ENCODE results near the gene CAPN13.

Gene CAPN13

DNA sequence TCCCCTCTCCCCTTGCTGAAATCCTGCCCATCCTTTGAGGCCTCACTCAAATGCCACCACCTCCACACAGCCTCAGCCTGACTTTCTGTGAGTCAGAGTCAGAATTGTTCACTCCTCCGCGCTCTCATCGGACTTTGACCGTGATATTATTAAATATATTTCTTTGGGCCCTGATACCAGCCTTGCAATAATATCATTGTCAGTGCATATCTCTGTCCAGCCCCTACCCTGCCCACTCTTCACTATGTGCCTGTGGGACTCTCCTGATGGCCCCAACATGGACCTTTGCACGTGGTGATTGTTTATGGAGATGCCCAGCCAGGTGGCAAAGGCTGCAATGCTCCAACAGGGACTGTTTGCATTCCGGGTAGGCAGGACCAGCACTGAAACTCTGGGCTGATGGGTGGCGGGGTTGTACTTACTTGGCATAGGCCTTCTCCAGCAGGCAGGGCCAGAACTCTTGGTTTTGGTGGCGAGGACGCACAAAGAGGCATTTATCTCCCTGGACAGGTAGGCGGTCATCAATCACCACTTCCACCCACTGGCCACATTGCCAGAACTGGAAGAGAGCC, 37.3 kb downstream of the CAPN13 start:
- no peak for TF ChIP-seq CTCF (IDR thresholded peaks at IDR 0.05; ENCODE audit: low read length, missing control alignments)
- no peak for DNase-seq (ENCODE audit: low read depth)
- H3K4me3 ChIP-seq (replicated peaks; ENCODE audit: low read depth, low read length), result no peak overlapping the region

DNA sequence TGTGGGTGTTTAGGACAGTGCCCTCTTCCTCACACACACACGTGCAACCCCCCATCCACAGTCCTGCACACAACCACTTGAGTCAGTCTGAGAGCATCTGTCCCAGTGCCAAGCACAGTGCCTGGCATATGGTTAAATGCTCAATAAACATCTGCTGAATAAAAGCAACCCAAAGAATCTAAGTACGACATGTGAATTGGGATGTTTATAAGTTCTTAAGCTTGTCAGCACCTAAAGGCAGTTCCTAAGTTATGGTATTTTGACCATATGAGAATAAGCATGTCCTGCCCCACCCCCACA, 37.8 kb downstream of the CAPN13 start:
- TF ChIP-seq CTCF (IDR thresholded peaks at IDR 0.05; ENCODE audit: low read length, missing control alignments), result no peak
- no peak overlapping the region for H3K4me3 ChIP-seq (replicated peaks; ENCODE audit: low read depth, low read length)
- no peak for DNase-seq (ENCODE audit: low read depth)

- H3K4me3 ChIP-seq (replicated peaks; ENCODE audit: low read depth, low read length), result no peak overlapping the region
- no peak for DNase-seq (ENCODE audit: low read depth)
- no peak for TF ChIP-seq CTCF (IDR thresholded peaks at IDR 0.05; ENCODE audit: low read length, missing control alignments)
These were observed 38.4 kb downstream of the CAPN13 start for GRCh38 chr2:30768708-30769480.

DNA sequence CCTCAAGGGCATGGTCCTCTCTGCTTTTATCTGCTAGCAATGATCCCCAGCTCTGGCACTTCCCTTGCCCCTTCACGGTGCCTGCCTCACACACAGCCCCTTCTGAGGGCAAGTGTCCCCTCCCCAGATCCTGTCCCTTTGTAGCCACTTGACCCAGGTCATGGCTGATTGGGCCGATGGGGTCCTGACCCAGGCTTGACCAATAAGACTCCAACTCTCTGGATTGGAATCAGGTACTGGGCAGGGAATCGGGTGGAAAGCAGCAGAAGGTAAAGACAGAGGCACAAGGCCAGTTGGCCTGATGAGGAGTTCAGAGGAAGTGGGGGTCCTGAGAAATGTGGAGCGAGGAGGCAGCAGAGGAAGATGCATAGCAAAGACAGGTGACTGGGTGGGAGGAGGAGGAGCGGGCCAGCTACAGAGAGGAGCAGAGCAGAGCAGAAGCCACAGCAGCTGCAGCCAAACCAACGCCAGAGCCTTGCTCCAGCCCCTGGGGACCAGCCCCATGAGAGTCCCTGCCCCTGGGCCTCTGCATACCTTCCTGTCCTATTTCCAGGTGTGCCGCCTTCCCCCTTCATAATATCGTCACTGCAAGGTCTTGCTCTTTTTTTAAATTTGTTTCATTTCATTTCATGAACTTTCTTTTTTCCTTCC, 39.1 kb downstream of the CAPN13 start:
- no peak overlapping the region for H3K4me3 ChIP-seq (replicated peaks; ENCODE audit: low read depth, low read length)
- no peak for DNase-seq (ENCODE audit: low read depth)
- no peak for TF ChIP-seq CTCF (IDR thresholded peaks at IDR 0.05; ENCODE audit: low read length, missing control alignments)

DNA sequence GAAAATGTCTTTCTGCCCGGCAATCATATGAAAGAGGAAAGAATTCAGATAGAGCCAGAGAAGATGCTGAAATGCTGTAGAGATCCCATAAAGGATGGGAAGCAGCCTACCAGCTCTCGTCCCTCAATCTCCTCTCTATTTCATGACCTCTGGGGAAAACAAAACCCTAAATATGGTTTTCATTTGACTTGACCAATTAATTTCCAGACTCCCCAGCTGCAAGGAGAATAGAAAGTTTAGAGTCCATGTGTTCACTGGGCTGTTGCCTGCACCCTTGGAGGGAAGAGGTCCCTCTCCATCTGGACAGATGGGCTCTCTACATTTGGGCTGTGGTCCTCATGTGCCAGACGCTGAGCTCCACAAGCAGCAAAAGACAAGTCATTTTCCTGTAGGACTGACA, 40.6 kb downstream of the CAPN13 start:
- no peak overlapping the region for H3K4me3 ChIP-seq (replicated peaks; ENCODE audit: low read depth, low read length)
- no peak for DNase-seq (ENCODE audit: low read depth)
- TF ChIP-seq CTCF (IDR thresholded peaks at IDR 0.05; ENCODE audit: low read length, missing control alignments), result no peak

GRCh38 chr2:30765876-30766470, 41.3 kb downstream of the CAPN13 start:
- H3K4me3 ChIP-seq (replicated peaks; ENCODE audit: low read depth, low read length), result no peak overlapping the region
- no peak for DNase-seq (ENCODE audit: low read depth)
- no peak for TF ChIP-seq CTCF (IDR thresholded peaks at IDR 0.05; ENCODE audit: low read length, missing control alignments)

Measured in fibroblast of pulmonary artery (primary cell).